HepG2 (cell line): ENCODE results near the gene FRMD3. TPM values are rescaled to one million over a fixed set of nuclear protein-coding genes. Genes with fewer than 3 reads are reported as not detected.

Experiments used
- ATAC-seq: fragments of 200-7000 bp; cut with Tn5 transposase; 3 replicates; pipeline ENCODE4 v1.9.1; 2020; ENCODE audit warnings: mild to moderate bottlenecking, moderate library complexity
- BruUV-seq: library from RNA; stranded (reverse); fragments of 400-500 nt; replicated peaks from 2 replicates; lab custom pipeline; 2021; lab: Mats Ljungman, UMichigan
- CTCF ChIA-PET: fragments of 300-600 bp; formaldehyde crosslinking; extraction: SDS; loops from one replicate; lab custom pipeline; 2021; ENCODE audit warnings: low total read pairs, inconsistent platforms, low intra/inter-chr PET ratio; lab: Yijun Ruan, JAX
- POLR2A ChIA-PET: fragments of 350-600 bp; sonication (Branson Sonifier 250); formaldehyde crosslinking; loops from one replicate; lab custom pipeline; 2020; ENCODE audit warnings: antibody characterized with exemption, inconsistent platforms; lab: Yijun Ruan, JAX
- DNase-seq: peaks from one replicate; pipeline ENCODE4 v3.0.0-alpha.2; 2015; ENCODE audit warnings: low spot score
- FAIRE-seq: peaks from 3 replicates; lab custom pipeline; 2011; peaks lifted over from hg19 to GRCh38; lab: Jason Lieb, UNC
- H2AFZ ChIP-seq: one replicate; pipeline ENCODE4 v1.6.1; 2011; ENCODE audit warnings: low read length, inconsistent platforms
- H3K27ac ChIP-seq: fragments of 300-600 bp; 3 replicates; pipeline ENCODE4 v1.8.0; 2011; ENCODE audit warnings: mixed run types, mild to moderate bottlenecking, mixed read lengths, low read length, inconsistent platforms; ENCODE audit not compliant: insufficient read depth; ENCODE audit errors: extremely low read length
- H3K27me3 ChIP-seq, 2 experiments: fragments of 200-600 bp in 1 of 2; 2 replicates in 1 of 2; 3 replicates in 1 of 2; pipeline versions ENCODE4 v1.6.0 to v1.8.0; 2011; ENCODE audit warnings: low read length in 2 of 2, mild to moderate bottlenecking in 2 of 2, moderate library complexity in 2 of 2, inconsistent platforms in 1 of 2; ENCODE audit not compliant: insufficient read depth in 2 of 2, control insufficient read depth in 1 of 2
- H3K36me3 ChIP-seq, 2 experiments: fragments of 200-600 bp in 1 of 2; replicated peaks in 1 of 2; 2 replicates in 1 of 2; 3 replicates in 1 of 2; pipeline versions ENCODE4 v1.5.1 to v1.8.0; 2011; ENCODE audit warnings: low read length in 2 of 2, inconsistent platforms in 1 of 2; ENCODE audit not compliant: insufficient read depth in 2 of 2, control insufficient read depth in 1 of 2
- H3K4me1 ChIP-seq: 2 replicates; pipeline ENCODE4 v1.5.1; 2012; ENCODE audit warnings: low read length, inconsistent platforms; ENCODE audit not compliant: insufficient read depth
- H3K4me2 ChIP-seq: 2 replicates; pipeline ENCODE4 v1.6.0; 2011; ENCODE audit warnings: low read depth, low read length, inconsistent platforms
- H3K4me3 ChIP-seq, 3 experiments: fragments of 200-600 bp in 1 of 3; sonication (generic), shearing (Covaris generic) in 1 of 3; replicated peaks in 1 of 3; 2 replicates each; pipeline ENCODE4 v1.5.1; 2011 to 2016; ENCODE audit warnings: low read length in 3 of 3, inconsistent platforms in 2 of 3, low read depth in 2 of 3, mild to moderate bottlenecking in 2 of 3, control low read depth in 1 of 3, mixed read lengths in 1 of 3; ENCODE audit not compliant: insufficient read depth in 1 of 3
- H3K79me2 ChIP-seq: one replicate; pipeline ENCODE4 v1.6.1; 2011; ENCODE audit warnings: low read length, inconsistent platforms; ENCODE audit not compliant: insufficient read depth
- H3K9ac ChIP-seq: 2 replicates; pipeline ENCODE4 v1.6.0; 2011; ENCODE audit warnings: mild to moderate bottlenecking, low read depth, low read length, inconsistent platforms; ENCODE audit not compliant: insufficient read depth
- H3K9me3 ChIP-seq: 2 replicates; pipeline ENCODE4 v1.5.1; 2012; ENCODE audit warnings: mild to moderate bottlenecking, low read length
- H4K20me1 ChIP-seq: 2 replicates; pipeline ENCODE4 v1.6.0; 2011; ENCODE audit warnings: inconsistent platforms, mild to moderate bottlenecking, low read length, moderate library complexity; ENCODE audit not compliant: insufficient read depth
- NR1H2 ChIP-seq: sonication (generic); formaldehyde crosslinking; IDR thresholded peaks from 2 replicates; pipeline ENCODE4 v1.8.1; 2022; ENCODE audit warnings: low read depth, missing genetic modification reagents, borderline replicate concordance
- WGBS: methylation state at CpG from one replicate; pipeline ENCODE4 v1.1.6; 2017; ENCODE audit warnings: low lambda C conversion rate; 5-methylcytosine and 5-hydroxymethylcytosine counted together
- in situ Hi-C: cut with HindIII; loops from 2 replicates; pipeline ENCODE4 v1.10.0; 2017; ENCODE audit warnings: low pct_unique_long_range_greater_than_20kb; ENCODE audit not compliant: extremely low pct_ligation_motif_present
- intact Hi-C: fragments of 100-400 bp; cut with micrococcal nuclease; formaldehyde crosslinking; loops from one replicate; pipeline ENCODE4 v1.10.0; 2022; ENCODE audit not compliant: unreplicated experiment
- polyA plus RNA-seq, 8 experiments: library from polyadenylated mRNA; depleted of rRNA in 3 of 8; stranded (reverse) in 7 of 8; unstranded in 1 of 8; fragments of >200 nt; fragmentation: Illumina TruSeq in 4 of 8; extraction: Trizol in 4 of 8; gene quantifications; 2 replicates each; pipeline versions ENCODE4 v1.2.1 to v1.2.3, GENCODE V29; 2011 to 2016; ENCODE audit warnings: low read depth in 4 of 8, missing spikeins in 1 of 8, mixed read lengths in 1 of 8; ENCODE audit not compliant: insufficient read depth in 1 of 8
- total RNA-seq, 5 experiments: library from RNA; depleted of rRNA; stranded (reverse); fragments of >200 nt; fragmentation: Illumina TruSeq; extraction: Trizol; gene quantifications; 2 replicates each; pipeline ENCODE4 v1.2.3, GENCODE V29; 2016; ENCODE audit warnings: low read depth in 1 of 5
- TF ChIP-seq, protein P1 (sequence below), 2 experiments: sonication (generic) in 1 of 2; formaldehyde crosslinking in 1 of 2; IDR thresholded peaks; 2 replicates each; pipeline versions ENCODE4 v1.6.1 to v1.9.0; 2014 to 2022; ENCODE audit warnings: antibody characterized with exemption in 1 of 2, borderline replicate concordance in 1 of 2, inconsistent platforms in 1 of 2, low read depth in 1 of 2, missing genetic modification reagents in 1 of 2

Gene FRMD3
- total and polyA plus RNA-seq, 2 of the 13 experiments (the other 11 are each of a cell fraction or from before 2014, with no cell fraction given), result 3.2 to 7.7 TPM

DNA sequence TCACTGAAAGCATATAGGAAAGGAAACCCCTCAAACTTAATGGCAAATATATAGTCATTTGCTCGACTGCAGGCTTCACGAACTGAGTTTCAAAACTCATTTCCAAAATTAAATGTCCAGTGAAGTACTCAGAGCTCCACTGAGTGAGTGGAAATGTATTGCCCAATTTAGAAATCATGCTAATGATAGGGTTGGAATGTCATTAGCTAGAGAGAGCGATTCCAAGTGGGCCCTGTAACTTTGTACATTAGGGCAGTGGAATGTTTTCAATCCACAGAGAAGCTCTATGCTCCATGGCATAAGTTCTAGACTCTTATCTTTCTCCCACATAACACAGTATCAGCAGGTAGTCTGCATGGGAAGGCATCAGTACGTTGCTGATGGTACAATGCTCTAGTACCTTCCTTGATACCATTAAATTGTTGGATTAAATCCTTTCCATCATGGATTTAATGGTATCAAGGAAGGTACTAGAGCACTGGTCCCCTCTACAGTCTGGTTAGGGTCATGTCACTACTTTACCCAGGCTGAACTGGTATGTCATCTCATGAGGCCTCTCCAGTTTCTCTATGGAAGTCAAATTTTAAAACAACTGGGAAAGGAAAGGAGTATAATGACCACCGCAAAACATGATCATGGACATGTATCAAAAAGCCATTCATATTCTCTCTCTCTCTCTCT lies 292.1 kb downstream of the FRMD3 start:
- DNase-seq, result no peak
- no peaks in the 10 kb centered on the region for H3K9me3 ChIP-seq
- no peak overlapping the region for H3K4me2 ChIP-seq
- ChIA-PET CTCF (no interaction called here), POLR2A (no interaction called here)
- FAIRE-seq, result no peak
- no peak overlapping the region for H3K4me3 ChIP-seq
- no peak overlapping the region for H2AFZ ChIP-seq
- no peaks in the 10 kb centered on the region for H3K27me3 ChIP-seq
- H3K27ac ChIP-seq, result no peak overlapping the region
- no peaks in the 10 kb centered on the region for H4K20me1 ChIP-seq
- no peak for ATAC-seq
- in situ Hi-C loops, result no loop called here
- TF ChIP-seq NR1H2 (CRISPR knock-in tag), result no peak
- TF ChIP-seq, protein P1, sequence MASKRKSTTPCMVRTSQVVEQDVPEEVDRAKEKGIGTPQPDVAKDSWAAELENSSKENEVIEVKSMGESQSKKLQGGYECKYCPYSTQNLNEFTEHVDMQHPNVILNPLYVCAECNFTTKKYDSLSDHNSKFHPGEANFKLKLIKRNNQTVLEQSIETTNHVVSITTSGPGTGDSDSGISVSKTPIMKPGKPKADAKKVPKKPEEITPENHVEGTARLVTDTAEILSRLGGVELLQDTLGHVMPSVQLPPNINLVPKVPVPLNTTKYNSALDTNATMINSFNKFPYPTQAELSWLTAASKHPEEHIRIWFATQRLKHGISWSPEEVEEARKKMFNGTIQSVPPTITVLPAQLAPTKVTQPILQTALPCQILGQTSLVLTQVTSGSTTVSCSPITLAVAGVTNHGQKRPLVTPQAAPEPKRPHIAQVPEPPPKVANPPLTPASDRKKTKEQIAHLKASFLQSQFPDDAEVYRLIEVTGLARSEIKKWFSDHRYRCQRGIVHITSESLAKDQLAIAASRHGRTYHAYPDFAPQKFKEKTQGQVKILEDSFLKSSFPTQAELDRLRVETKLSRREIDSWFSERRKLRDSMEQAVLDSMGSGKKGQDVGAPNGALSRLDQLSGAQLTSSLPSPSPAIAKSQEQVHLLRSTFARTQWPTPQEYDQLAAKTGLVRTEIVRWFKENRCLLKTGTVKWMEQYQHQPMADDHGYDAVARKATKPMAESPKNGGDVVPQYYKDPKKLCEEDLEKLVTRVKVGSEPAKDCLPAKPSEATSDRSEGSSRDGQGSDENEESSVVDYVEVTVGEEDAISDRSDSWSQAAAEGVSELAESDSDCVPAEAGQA (IDR thresholded peaks at IDR 0.05; ENCODE audit: low read depth), result no peak
- TF ChIP-seq, protein P1 (CRISPR knock-in tag; IDR thresholded peaks at IDR 0.05; ENCODE audit: borderline replicate concordance), result no peak
- no TSS peak for BruUV-seq
- no peak overlapping the region for H3K9ac ChIP-seq
- intact Hi-C loops, result no loop called here
- no peaks in the 10 kb centered on the region for H3K4me1 ChIP-seq
- 94% methylated on average over 5 of the region's 5 CpGs for WGBS
- peaks cover 0 to 9% of the 10 kb centered on the region in 2 experiments; a peak in 2 of 5 replicates for H3K36me3 ChIP-seq
- no peaks in the 10 kb centered on the region for H3K79me2 ChIP-seq
